Spleen (tissue), 7 donors: ENCODE measurements around the gene ARHGAP45.

ENCODE experiments used
- POLR2A ChIP-seq, 3 donors: fragments of 450-650 bp; IDR thresholded peaks; one replicate each; pipeline ENCODE4 v1.5.1; 2017; ENCODE audit warnings: antibody characterized with exemption in 3 of 3, mild to moderate bottlenecking in 1 of 3
- POLR2AphosphoS5 ChIP-seq, 3 donors: sonication (generic); formaldehyde crosslinking; IDR thresholded peaks; one replicate each; pipeline ENCODE4 v1.5.1; 2017; ENCODE audit warnings: antibody characterized with exemption in 3 of 3
- TF ChIP-seq, protein P1 (sequence below), 11 experiments: fragments of 200-600 bp in 7 of 11; fragments of 450-650 bp in 4 of 11; sonication (generic) in 4 of 11; IDR thresholded peaks in 8 of 11; conservative IDR thresholded peaks in 3 of 11; 1 replicate in 7 of 11; 2 replicates in 4 of 11; pipeline versions ENCODE4 v1.4.0 to v1.8.0; 2016 to 2021; ENCODE audit warnings: antibody characterized with exemption in 11 of 11, inconsistent platforms in 4 of 11, mild to moderate bottlenecking in 1 of 11
- donor health status: DM: no; HTN: no; CAD: no; lungs with moderate emphysema.
- donor health status: DM: no; HTN: no; CAD: no.
- donor health status: DM: no; HTN: no; CAD: no.

DNA sequence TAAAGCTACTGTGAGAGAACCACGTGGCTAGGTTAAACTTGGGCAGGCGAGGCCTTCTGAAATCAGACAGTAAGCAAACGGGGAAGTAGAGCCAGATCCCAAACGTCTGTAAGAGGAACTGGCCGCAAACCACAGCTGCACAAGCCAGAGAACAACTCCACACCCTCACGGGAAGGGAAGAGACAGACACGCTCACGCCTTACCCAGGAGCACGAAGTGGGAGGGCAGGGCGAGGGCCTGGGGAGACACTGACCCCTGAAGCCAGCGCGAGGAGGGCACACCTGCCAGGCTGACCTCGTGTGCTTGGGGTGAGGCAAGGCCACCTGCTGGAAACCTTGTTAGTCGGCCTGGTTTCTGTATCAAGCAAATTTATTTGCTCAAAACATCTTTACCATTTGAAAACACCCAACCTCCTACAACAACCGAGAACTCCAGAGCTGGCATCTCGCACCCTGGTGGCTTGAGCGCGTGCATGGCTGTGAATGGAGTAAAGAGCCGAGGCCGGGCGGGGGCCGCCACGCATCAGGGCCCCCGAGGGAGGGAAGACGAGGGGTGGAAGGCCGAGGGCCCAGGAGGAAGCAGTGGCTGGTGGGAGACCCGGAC is 20.9 kb downstream of the ARHGAP45 start:
- TF ChIP-seq, protein P1, sequence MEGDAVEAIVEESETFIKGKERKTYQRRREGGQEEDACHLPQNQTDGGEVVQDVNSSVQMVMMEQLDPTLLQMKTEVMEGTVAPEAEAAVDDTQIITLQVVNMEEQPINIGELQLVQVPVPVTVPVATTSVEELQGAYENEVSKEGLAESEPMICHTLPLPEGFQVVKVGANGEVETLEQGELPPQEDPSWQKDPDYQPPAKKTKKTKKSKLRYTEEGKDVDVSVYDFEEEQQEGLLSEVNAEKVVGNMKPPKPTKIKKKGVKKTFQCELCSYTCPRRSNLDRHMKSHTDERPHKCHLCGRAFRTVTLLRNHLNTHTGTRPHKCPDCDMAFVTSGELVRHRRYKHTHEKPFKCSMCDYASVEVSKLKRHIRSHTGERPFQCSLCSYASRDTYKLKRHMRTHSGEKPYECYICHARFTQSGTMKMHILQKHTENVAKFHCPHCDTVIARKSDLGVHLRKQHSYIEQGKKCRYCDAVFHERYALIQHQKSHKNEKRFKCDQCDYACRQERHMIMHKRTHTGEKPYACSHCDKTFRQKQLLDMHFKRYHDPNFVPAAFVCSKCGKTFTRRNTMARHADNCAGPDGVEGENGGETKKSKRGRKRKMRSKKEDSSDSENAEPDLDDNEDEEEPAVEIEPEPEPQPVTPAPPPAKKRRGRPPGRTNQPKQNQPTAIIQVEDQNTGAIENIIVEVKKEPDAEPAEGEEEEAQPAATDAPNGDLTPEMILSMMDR (IDR thresholded peaks at IDR 0.05 in 8 of 11, conservative IDR thresholded peaks at IDR 0.05 in 3 of 11), result peak in 3 of 11 experiments; percentile 9 to 17 (median 11)
- TF ChIP-seq POLR2AphosphoS5 (IDR thresholded peaks at IDR 0.05) (peak; percentile 82 to 96 (median 91)), POLR2A (IDR thresholded peaks at IDR 0.05) (no peak)
